GM21717 (cell line): Measurements from ENCODE around the gene GSDME.

Source experiments
- ATAC-seq: cut with Tn5 transposase; IDR thresholded peaks from one replicate; pipeline ENCODE4 v1.9.1; 2021; ENCODE audit warnings: mild to moderate bottlenecking, moderate library complexity; ENCODE audit not compliant: unreplicated experiment

GSDME gene

DNA sequence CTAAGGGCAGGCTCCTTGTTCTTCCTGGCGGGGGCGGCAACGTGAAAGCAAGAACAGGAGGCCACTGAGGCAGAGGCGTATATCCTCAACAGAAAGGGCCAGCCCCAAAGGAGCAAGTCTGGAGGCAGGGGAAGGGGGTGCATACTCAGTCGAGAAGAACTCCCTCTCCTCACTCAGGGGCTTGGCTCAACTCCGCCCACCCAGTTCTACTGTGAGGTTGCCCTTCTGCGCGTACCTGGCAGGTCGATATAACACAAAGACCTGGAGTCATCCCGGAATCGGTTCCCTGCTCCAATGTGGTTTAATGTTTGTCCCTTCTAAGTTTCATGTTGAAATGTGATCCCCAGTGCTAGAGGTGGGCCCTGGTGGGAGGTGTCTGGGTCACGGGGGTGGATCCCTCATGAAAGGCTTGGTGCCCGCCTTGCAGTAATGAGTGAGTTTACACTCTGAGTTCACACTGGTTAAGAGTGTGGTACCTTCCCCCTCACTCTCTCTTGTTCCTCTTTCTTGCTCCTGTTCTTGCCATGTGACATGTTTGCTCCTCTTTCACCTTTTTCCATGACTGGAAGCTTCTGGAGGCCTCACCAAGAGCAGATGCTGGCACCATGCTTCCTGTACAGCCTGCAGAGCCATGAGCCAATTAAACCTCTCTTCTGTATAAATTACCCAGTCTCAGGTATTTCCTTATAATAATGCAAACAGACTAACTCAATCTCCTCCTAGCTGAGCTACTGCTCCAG, 32.6 kb downstream of the GSDME start:
- ATAC-seq, result no peak

DNA sequence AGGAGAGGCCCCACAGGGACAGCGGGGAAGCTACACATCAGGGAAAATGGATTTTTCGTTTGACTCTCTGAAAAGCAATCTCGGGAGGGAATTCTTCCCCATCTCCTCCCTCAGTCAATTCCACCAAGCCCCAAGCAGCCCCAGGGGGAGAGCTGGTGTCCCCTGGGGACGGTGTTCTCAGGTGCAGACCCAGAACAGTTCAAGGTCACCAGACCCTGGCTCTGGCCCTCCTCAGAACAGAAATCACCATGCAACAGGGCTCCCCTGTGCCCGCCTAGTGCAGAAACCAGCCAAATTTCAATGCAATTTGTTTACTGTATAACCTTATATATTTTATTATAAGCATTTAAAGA, 34.1 kb downstream of the GSDME start:
- ATAC-seq, result no peak

GRCh38 chr7:24722386-24723177, 34.7 kb downstream of the GSDME start:
- no peak for ATAC-seq

- ATAC-seq, result no peak
Observed at GRCh38 chr7:24721481-24722001, 35.7 kb downstream of the GSDME start.

DNA sequence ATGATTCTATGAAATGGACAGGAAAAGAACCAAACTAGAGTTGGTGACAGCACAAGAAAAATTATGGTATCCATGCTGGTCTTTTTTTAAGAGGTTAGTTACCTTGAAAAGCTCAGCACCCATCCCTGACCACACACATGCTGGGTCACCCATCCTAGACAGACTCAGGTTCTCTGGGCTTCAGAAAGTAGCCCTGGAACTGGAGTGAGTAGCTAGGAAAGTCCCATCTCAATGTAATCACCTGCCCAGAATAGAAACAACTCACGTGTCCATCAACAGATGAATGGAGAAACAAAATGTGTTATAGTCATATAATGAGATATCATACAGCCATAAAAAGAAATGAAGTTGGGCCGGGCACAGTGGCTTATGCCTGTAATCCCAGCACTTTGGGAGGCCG, 37.0 kb downstream of the GSDME start:
- no peak for ATAC-seq

- ATAC-seq, result peak; percentile 59
Observed at GRCh38 chr7:24718977-24719491, 38.2 kb downstream of the GSDME start.

- no peak for ATAC-seq
Observed at GRCh38 chr7:24718431-24718831, 38.8 kb downstream of the GSDME start.

- no peak for ATAC-seq
Observed at GRCh38 chr7:24717694-24718320, 39.5 kb downstream of the GSDME start.

DNA sequence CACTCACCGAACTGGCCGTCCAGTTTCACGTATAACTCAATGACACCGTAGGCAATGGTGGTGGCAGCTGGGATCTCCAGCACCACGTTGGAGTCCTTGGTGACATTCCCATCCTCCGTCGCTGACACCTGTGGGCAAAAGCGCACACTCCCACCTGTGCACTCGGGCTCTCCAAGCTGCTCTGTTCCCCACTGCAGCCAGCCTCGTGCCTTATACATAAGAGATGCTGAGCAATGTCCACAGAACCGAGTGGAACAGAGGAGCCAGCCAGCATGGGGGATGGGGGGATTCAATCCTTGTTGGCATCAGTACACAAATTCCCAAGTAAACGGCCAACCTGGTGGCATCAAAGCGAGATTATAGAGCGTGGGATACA, 40.0 kb downstream of the GSDME start:
- ATAC-seq, result no peak

DNA sequence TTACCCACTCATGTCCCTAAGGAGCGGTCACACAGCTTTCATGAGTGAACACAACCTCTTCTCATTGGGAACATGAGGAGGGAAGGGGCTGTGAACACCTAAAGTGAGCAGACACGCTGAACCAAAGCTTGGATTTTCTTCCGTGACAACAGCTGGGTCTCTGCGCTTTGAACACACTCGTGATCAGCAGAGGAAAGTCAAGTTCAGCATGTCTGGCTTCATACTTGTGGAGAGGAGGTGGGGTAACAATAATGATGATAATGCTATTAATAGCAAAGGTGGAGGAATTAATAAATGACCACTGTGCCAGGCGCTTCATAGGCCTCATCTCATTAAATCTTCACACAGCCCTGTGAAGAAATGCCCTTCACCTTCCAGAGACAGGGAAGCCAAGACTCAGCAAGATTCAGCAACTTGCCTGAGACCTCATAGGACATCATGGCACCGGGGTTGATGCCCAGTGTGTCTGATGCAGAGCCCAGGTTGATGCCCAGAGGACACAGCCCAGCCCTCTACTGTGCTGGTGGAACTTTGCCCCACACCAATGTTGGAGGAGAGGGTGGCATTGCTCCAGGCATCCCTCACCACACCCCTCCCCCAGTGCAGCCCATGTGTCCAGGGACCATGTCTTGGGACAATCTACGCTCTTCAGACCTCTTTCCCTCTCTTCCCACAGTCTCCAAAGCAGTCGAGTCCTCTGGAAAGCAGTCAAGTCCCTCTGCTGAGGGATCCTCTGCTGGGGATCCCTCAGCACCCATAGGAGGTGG, 40.6 kb downstream of the GSDME start:
- no peak for ATAC-seq

- ATAC-seq, result peak; percentile 66
Observed at GRCh38 chr7:24715661-24716479, 41.4 kb downstream of the GSDME start.

- ATAC-seq, result peak; percentile 8
Observed at GRCh38 chr7:24715171-24715570, 42.1 kb downstream of the GSDME start.

DNA sequence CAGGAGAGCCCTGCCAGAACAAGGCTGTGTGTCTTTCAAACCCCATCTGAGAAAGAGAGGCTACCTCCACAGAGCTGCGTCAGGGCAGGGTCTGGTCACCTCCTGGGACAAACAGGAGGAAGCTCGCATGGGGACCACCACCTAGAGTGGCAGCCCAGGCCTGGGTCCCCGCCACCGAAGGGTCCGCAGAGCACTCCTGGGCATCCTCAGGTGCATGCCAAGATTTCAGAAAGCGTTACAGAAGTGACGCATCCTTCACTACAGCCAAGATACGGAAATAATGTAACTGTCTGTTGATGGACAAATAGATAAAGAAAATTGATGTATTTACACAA, 42.6 kb downstream of the GSDME start:
- no peak for ATAC-seq

DNA sequence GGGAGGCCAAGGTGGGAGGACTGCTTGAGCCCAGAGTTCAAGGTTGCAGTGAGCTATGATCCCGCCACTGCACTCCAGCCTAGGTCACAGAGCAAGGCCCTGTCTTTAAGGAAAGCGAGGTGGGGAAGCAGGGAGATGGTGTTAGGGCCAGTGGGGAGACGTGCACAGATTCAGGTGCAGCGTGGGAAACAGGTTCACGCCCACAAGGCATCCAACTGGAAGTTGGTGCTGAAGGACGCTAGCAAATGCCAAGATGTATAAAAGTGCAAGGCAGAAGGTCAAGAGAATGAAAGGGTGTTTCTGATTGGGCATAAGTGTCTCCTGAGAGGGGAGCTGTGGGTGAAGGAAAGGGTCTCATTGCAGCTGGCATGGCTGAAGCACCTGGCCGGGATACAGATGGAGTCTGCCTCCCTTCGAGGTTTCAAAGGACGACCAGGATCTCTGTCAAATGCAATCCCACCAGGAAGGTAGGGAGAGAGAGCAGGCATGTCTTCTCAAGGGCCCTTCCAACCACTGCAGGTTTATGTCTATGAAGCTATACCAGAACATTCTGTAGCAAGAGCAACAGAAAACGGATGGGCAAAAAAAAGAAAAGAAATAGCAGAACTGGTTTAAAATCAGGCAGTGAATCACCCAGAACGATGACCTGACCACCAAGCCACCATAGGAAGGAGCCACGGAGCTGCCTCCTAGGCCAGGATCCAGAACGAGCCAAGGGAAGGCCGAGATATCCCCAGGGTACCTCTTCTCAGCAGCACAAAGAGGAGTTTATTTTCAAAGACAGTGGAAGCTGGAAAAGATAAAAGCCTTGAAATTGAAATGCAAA, 43.2 kb downstream of the GSDME start:
- ATAC-seq, result no peak

- no peak for ATAC-seq
Observed at GRCh38 chr7:24713039-24713793, 44.0 kb downstream of the GSDME start.

DNA sequence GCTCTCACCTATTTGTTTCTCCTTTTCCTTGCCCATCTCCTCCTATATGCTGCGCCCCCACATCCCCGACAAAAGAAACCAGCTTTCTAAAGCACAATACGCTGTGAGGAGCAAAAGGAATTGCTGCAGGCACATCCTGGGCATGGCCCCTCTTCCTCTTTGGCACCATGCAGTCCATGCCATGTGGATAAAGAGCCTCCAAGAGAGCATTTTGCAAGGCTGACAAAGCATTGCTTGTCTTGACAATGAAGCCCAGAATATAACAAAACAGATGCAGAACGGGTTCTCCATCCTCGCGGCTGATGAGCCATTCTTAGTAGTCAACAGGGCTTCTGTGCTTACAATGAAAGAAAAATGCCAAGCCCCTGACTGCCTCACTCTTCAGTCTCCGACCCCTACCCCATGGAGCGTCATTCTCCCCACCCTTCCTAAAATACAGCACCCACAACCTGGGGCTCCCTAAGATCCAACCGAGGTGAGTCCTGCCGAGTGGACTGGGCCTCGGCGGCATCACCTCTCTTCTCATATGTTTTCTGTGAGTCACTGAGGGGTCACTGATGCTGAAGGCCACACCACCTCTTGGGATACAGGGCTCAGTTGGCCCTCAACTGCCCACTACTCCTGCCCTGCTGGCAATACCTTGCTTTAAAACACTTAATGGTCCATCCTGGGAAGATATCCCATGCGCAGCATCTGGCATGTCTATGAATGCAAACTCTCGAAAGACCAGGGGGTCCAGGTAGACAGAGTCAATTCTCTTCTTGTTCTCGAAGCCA, 47.5 kb downstream of the GSDME start:
- ATAC-seq, result no peak

DNA sequence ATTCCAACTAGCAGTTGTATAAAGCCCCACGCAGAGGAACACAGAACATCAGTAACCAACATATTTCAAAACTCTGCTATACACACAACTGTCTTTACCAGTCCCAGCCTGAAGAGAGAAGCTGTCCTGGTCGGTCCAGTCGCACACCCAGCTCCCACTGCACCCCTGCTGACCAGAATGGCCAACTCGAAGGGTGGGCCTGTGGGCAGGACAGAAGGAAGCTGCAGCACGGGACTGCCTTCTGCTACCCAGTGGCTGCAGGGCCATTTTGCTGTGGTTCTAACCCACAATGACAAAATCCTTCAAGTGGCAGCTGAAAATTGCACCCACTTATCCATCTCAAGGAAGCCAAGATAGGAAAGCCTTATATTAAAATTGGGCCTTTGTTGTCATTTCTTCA, 48.2 kb downstream of the GSDME start:
- no peak for ATAC-seq
